Measurements from ENCODE around the gene NELFB. TPM values are rescaled to one million over a fixed set of nuclear protein-coding genes. Genes with fewer than 3 reads are reported as not detected.

NELFB gene
- total RNA-seq, 1 donor, result 43.7 TPM

DNA sequence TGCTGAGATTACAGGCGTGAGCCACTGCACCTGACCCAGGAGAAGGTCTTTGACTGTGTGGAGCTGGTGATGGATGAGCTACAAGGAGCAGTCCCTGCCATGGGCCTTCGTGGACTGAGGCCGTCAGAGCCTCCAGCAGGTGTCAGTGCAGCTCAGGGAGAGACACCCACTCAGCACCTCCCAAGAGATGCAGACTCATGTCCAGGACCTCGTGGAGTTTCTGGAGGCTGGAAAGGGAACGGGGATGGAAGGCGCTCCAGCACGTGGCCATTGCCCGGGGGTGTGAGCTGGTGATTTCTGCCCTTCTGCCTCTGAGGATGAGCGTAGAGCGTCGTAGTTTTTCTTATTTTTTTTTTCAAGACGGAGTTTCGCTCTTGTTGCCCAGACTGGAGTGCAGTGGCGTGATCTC, 31.9 kb downstream of the NELFB start:
- TF ChIP-seq CTCF (IDR thresholded peaks at IDR 0.05; ENCODE audit: insufficient read depth, low read length), result peak; percentile 50
- DNase-seq (ENCODE audit: low read depth), result peak; percentile 56
- no peak overlapping the region for H3K4me3 ChIP-seq (ENCODE audit: low read depth, low read length)

GRCh38 chr9:137293094-137293481, 38.0 kb downstream of the NELFB start:
- no peak for DNase-seq (ENCODE audit: low read depth)
- no peak for TF ChIP-seq CTCF (IDR thresholded peaks at IDR 0.05; ENCODE audit: insufficient read depth, low read length)
- no peak overlapping the region for H3K4me3 ChIP-seq (ENCODE audit: low read depth, low read length)

DNA sequence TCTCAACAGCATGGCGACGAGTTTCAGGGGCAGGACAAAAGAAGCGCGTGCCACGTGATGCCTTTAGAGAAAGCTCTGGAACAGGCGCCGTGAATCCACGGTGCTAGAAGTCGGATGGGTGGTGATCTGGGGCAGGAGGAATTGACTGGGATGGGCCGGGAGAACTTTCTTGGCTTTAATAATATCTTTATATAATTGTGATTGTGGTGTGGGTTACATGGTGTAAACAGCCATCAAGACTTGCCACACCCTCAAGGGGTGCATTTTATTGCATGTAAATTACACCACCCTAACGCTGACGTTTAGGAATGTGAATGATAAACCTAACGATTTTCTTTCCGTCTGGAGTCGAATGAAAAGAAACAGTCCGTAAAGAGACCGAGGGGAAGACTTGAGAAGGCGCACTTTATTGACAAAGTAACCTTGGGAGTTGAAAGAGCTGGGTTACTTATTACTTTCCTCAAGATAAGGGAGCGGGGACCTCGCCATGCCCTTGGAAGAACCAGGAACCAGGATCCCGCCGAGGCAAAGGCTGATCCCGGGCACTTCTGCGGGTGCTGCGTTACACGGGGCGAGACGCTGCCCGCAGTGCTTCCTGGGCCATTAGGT, 38.5 kb downstream of the NELFB start:
- no peak for TF ChIP-seq CTCF (IDR thresholded peaks at IDR 0.05; ENCODE audit: insufficient read depth, low read length)
- DNase-seq (ENCODE audit: low read depth), result peak; percentile 22
- no peak overlapping the region for H3K4me3 ChIP-seq (ENCODE audit: low read depth, low read length)

- H3K4me3 ChIP-seq (ENCODE audit: low read depth, low read length), result no peak overlapping the region
- DNase-seq (ENCODE audit: low read depth), result peak; percentile 51
- no peak for TF ChIP-seq CTCF (IDR thresholded peaks at IDR 0.05; ENCODE audit: insufficient read depth, low read length)
Observed at GRCh38 chr9:137294091-137294680, 39.1 kb downstream of the NELFB start.

DNA sequence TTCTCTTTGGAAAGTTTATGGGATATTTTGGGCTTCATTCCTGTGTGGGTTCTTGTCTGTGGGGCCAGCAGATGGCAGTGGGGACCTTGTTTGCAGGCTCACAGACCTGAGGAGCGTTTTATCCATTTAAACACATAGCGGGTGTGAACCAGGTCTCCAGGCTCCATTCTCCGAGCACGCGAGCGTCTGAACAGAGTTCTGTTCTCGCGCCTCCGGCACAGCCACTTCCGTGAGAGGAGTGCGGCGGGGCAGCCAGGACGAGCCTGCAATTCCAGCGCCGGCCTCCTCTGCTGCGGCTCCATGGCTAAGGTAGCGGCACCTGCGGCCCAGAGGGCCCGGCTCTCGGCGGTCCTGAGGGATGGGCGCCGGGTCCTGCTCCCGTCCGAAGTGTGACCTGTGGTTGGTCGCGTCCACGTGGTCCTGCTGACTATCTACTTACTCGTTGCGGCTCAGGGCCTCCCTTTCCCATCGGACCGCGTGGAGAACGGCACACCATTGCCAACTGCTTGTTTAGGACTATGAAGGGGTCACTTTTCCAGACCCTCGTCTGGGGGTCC, 39.6 kb downstream of the NELFB start:
- no peak overlapping the region for H3K4me3 ChIP-seq (ENCODE audit: low read depth, low read length)
- peak; percentile 32 for TF ChIP-seq CTCF (IDR thresholded peaks at IDR 0.05; ENCODE audit: insufficient read depth, low read length)
- DNase-seq (ENCODE audit: low read depth), result peak; percentile 45

DNA sequence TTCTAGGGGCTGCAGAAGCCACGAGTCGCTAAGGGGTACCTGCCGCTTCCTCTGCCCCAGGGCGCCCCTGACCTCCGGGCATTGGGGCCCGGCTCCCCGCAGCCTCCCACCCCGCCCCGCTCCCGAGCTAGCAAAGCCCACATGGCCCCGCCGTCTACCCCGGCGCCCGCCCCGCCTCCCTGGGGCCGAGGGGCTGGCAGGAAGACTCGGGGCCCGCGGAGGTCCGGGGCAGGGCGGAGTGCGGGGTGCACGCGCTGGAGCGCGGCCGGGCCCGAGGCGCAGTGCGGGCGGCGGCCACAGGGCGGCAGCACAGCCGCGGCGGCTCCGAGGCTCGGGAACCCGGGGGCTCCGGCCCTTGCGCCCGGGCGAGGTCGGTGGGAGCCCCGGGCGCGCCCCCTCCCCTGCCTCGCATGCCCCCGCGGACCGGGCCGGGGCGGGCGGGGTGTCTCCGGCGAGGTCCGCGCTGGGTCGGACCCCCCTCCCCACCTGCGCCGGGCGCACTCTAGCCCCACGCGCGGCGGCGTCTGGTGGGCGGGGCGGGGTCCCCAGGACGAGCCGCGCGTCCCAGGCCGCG, 40.2 kb downstream of the NELFB start:
- no peak for DNase-seq (ENCODE audit: low read depth)
- H3K4me3 ChIP-seq (ENCODE audit: low read depth, low read length), result peak overlapping the region; percentile 28
- peak; percentile 49 for TF ChIP-seq CTCF (IDR thresholded peaks at IDR 0.05; ENCODE audit: insufficient read depth, low read length)
